Hepatocyte (in vitro differentiated cells): ENCODE data around the gene RTN4RL1. TPM values are rescaled to one million over a fixed set of nuclear protein-coding genes. Genes with fewer than 3 reads are reported as not detected.

ENCODE experiments used
- DNase-seq: peaks from one replicate; pipeline ENCODE4 v3.0.0-alpha.2; 2016; ENCODE audit warnings: low spot score
- H2AFZ ChIP-seq: fragments of 200-600 bp; sonication (generic); 2 replicates; pipeline ENCODE4 v1.6.0; 2016; ENCODE audit warnings: antibody characterized with exemption, mild to moderate bottlenecking
- H3K27ac ChIP-seq: fragments of 200-600 bp; sonication (generic); 2 replicates; pipeline ENCODE4 v1.5.1; 2016; ENCODE audit warnings: mild to moderate bottlenecking
- H3K27me3 ChIP-seq: fragments of 200-600 bp; sonication (generic); 2 replicates; pipeline ENCODE4 v1.6.1; 2016
- H3K36me3 ChIP-seq: fragments of 200-600 bp; sonication (generic); replicated peaks from 2 replicates; pipeline ENCODE4 v1.5.1; 2016; ENCODE audit warnings: low read depth; ENCODE audit not compliant: insufficient read depth
- H3K4me1 ChIP-seq: fragments of 200-600 bp; sonication (generic); 2 replicates; pipeline ENCODE4 v1.5.1; 2016; ENCODE audit warnings: mild to moderate bottlenecking, moderate library complexity; ENCODE audit not compliant: insufficient read depth
- H3K4me2 ChIP-seq: fragments of 200-600 bp; sonication (generic); 2 replicates; pipeline ENCODE4 v1.6.0; 2016
- H3K4me3 ChIP-seq: fragments of 200-600 bp; sonication (generic); 2 replicates; pipeline ENCODE4 v1.5.1; 2016; ENCODE audit warnings: mild to moderate bottlenecking
- H3K79me2 ChIP-seq: fragments of 200-600 bp; sonication (generic); 2 replicates; pipeline ENCODE4 v1.6.0; 2017; ENCODE audit warnings: mild to moderate bottlenecking
- H3K9me2 ChIP-seq: fragments of 200-600 bp; sonication (generic); replicated peaks from 2 replicates; pipeline ENCODE4 v1.6.0; 2017; ENCODE audit warnings: mild to moderate bottlenecking; ENCODE audit not compliant: insufficient read depth
- H3K9me3 ChIP-seq: fragments of 200-600 bp; sonication (generic); 2 replicates; pipeline ENCODE4 v1.5.1; 2016; ENCODE audit warnings: low read depth, mild to moderate bottlenecking
- H4K20me1 ChIP-seq: fragments of 200-600 bp; sonication (generic); 2 replicates; pipeline ENCODE4 v1.6.0; 2016; ENCODE audit warnings: mild to moderate bottlenecking; ENCODE audit not compliant: insufficient read depth, poor library complexity, severe bottlenecking
- CTCF ChIP-seq: fragments of 200-600 bp; sonication (generic); IDR thresholded peaks from 2 replicates; pipeline ENCODE4 v1.5.1; 2016; ENCODE audit warnings: antibody characterized with exemption, mild to moderate bottlenecking; ENCODE audit not compliant: poor library complexity
- EZH2 ChIP-seq: fragments of 200-600 bp; sonication (generic); IDR thresholded peaks from 2 replicates; pipeline ENCODE4 v1.6.1; 2016; ENCODE audit warnings: antibody characterized with exemption, mild to moderate bottlenecking, borderline replicate concordance
- EZH2phosphoT487 ChIP-seq: fragments of 200-600 bp; sonication (generic); IDR thresholded peaks from one replicate; pipeline ENCODE4 v1.6.1; 2018; ENCODE audit warnings: antibody characterized with exemption, mild to moderate bottlenecking, low read depth, moderate library complexity; ENCODE audit not compliant: unreplicated experiment, severe bottlenecking
- WGBS: methylation state at CpG from one replicate; pipeline ENCODE4 v1.1.6; 2016; ENCODE audit warnings: low lambda C conversion rate; ENCODE audit errors: missing lambda C conversion rate; 5-methylcytosine and 5-hydroxymethylcytosine counted together
- polyA plus RNA-seq: library from polyadenylated mRNA; unstranded; fragments of >200 nt; fragmentation: Nextera tagmentation; extraction: Ambion mirVana; gene quantifications from 2 replicates; pipeline ENCODE4 v1.2.1, GENCODE V29; 2016
- total RNA-seq: library from RNA; depleted of rRNA; stranded (reverse); fragments of >200 nt; gene quantifications from 2 replicates; pipeline ENCODE4 v1.2.3, GENCODE V29; 2014

RTN4RL1 gene
- total and polyA plus RNA-seq, 2 experiments from 2014 or later = 0.53 to 1.4 TPM

GRCh38 chr17:1959871-1960544 is 65.1 kb downstream of the RTN4RL1 start:
- H3K4me3 ChIP-seq = no peak overlapping the region
- no peak overlapping the region for H2AFZ ChIP-seq
- H3K79me2 ChIP-seq = no peaks in the 10 kb centered on the region
- H3K36me3 ChIP-seq = no peaks in the 10 kb centered on the region
- no peaks in the 10 kb centered on the region for H3K27me3 ChIP-seq
- H3K4me1 ChIP-seq = peaks cover 6% of the 10 kb centered on the region
- H3K9me3 ChIP-seq = no peaks in the 10 kb centered on the region
- 49% methylated on average over 16 of the region's 18 CpGs for WGBS
- H3K9me2 ChIP-seq = no peaks in the 10 kb centered on the region
- H3K4me2 ChIP-seq = peak overlapping the region; percentile 64
- peak overlapping the region; percentile 40 for H3K27ac ChIP-seq
- no peak for TF ChIP-seq CTCF
- no peak for TF ChIP-seq EZH2phosphoT487
- no peak for TF ChIP-seq EZH2
- no peaks in the 10 kb centered on the region for H4K20me1 ChIP-seq
- DNase-seq = peak; percentile 53

GRCh38 chr17:1958134-1958881 is 66.8 kb downstream of the RTN4RL1 start:
- DNase-seq = no peak
- no peak overlapping the region for H3K4me3 ChIP-seq
- TF ChIP-seq EZH2 (no peak), EZH2phosphoT487 (no peak), CTCF (no peak)
- H2AFZ ChIP-seq = no peak overlapping the region
- no peaks in the 10 kb centered on the region for H3K27me3 ChIP-seq
- no peaks in the 10 kb centered on the region for H4K20me1 ChIP-seq
- H3K4me2 ChIP-seq = no peak overlapping the region
- no peaks in the 10 kb centered on the region for H3K79me2 ChIP-seq
- 80% methylated on average over 21 of the region's 21 CpGs for WGBS
- no peaks in the 10 kb centered on the region for H3K9me3 ChIP-seq
- no peaks in the 10 kb centered on the region for H3K36me3 ChIP-seq
- H3K9me2 ChIP-seq = no peaks in the 10 kb centered on the region
- H3K4me1 ChIP-seq = peaks cover 6% of the 10 kb centered on the region
- no peak overlapping the region for H3K27ac ChIP-seq

- Histone ChIP-seq H3K27ac (no peak overlapping the region), H3K36me3 (no peaks in the 10 kb centered on the region), H3K9me2 (no peaks in the 10 kb centered on the region), H3K4me2 (no peak overlapping the region), H3K4me1 (peaks cover 6% of the 10 kb centered on the region), H3K79me2 (no peaks in the 10 kb centered on the region), H3K4me3 (no peak overlapping the region), H2AFZ (no peak overlapping the region), H3K27me3 (no peaks in the 10 kb centered on the region), H4K20me1 (no peaks in the 10 kb centered on the region), H3K9me3 (no peaks in the 10 kb centered on the region)
- no peak for TF ChIP-seq EZH2phosphoT487
- no peak for TF ChIP-seq EZH2
- no peak for TF ChIP-seq CTCF
- no peak for DNase-seq
- 70% methylated on average over 6 of the region's 6 CpGs for WGBS
These were observed 68.1 kb downstream of the RTN4RL1 start for GRCh38 chr17:1957037-1957436.
